ENCODE results near the gene PRM3.
"Not testable (repeated sequence)": the region's sequence is repeated elsewhere in the genome, so short reads cannot be mapped to it uniquely, and the experiment has no call there.

PRM3 gene

DNA sequence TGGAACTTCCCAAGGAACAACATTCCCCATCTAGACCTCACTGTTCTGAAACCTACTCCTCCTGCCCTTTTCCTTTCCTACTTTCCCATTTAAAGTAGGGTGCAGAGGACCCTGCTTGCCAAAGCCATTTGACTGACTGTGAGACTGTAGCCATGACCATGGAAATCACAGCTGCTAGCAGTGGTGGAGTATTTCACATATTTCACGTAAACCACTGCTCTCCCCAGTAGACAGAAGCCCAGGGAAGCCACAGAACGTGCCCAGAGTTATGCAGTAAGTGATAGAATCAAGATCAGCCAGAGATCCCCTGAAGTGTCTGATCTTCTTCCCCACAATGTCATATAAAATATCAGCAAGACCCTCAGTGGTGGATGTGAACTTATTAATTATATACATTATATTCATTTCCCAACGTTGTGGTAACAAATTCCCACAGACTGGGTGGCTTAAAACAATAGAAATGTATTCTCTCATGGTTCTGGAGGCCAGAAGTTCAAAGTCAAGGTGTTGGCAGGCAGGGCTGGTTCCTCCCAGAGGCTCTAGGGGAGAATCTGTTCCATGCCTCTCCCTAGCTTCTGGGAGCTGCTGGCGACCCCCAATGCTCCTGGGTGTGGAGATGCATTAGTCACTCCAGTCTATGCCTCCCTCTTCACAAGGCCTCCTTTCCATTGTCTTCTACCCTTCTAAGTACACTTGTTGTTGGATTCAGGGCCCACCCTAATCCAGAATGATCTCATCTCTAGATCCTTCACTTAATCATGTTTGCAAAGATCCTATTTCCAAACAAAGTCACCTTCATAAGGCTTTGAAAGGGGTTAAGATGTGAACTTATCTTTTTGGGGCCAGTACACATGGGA, 28.4 kb upstream of the PRM3 start:
- TF ChIP-seq, protein P1, sequence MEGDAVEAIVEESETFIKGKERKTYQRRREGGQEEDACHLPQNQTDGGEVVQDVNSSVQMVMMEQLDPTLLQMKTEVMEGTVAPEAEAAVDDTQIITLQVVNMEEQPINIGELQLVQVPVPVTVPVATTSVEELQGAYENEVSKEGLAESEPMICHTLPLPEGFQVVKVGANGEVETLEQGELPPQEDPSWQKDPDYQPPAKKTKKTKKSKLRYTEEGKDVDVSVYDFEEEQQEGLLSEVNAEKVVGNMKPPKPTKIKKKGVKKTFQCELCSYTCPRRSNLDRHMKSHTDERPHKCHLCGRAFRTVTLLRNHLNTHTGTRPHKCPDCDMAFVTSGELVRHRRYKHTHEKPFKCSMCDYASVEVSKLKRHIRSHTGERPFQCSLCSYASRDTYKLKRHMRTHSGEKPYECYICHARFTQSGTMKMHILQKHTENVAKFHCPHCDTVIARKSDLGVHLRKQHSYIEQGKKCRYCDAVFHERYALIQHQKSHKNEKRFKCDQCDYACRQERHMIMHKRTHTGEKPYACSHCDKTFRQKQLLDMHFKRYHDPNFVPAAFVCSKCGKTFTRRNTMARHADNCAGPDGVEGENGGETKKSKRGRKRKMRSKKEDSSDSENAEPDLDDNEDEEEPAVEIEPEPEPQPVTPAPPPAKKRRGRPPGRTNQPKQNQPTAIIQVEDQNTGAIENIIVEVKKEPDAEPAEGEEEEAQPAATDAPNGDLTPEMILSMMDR (IDR thresholded peaks at IDR 0.05), result no peak
- intact Hi-C loops (cut with DNase I; ENCODE audit: low total_unique reads), result no loop called here
- no peak for DNase-seq
- H3K4me3 ChIP-seq, result no peak overlapping the region
- no peaks in the 10 kb centered on the region for H3K36me3 ChIP-seq
- peaks cover 0 to 13% (median 10%) of the 10 kb centered on the region in 4 donors for H3K4me1 ChIP-seq
- H3K27ac ChIP-seq, result no peak overlapping the region
- no peaks in the 10 kb centered on the region for H3K9me3 ChIP-seq
- H3K27me3 ChIP-seq, result peaks cover 0 to 2% of the 10 kb centered on the region in 2 donors

DNA sequence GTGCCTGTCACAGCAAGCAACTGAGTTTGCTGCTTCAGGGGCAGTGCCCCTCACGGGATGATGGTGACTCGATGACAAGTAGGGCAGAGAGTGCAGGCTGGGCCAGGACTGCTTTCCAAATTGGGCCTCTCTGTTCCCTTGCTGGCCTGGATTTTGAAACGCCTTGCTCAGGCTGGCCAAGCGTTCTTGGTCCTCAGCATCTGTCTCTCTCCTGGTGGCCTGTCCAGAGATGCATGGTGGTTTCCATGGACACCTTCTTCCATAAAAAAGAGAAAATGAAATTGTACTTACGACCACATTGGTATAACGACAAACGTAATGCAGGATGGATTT, 27.1 kb upstream of the PRM3 start:
- TF ChIP-seq, protein P1 (IDR thresholded peaks at IDR 0.05), result no peak
- H3K9me3 ChIP-seq, result no peaks in the 10 kb centered on the region
- H3K4me3 ChIP-seq, result no peak overlapping the region

DNA sequence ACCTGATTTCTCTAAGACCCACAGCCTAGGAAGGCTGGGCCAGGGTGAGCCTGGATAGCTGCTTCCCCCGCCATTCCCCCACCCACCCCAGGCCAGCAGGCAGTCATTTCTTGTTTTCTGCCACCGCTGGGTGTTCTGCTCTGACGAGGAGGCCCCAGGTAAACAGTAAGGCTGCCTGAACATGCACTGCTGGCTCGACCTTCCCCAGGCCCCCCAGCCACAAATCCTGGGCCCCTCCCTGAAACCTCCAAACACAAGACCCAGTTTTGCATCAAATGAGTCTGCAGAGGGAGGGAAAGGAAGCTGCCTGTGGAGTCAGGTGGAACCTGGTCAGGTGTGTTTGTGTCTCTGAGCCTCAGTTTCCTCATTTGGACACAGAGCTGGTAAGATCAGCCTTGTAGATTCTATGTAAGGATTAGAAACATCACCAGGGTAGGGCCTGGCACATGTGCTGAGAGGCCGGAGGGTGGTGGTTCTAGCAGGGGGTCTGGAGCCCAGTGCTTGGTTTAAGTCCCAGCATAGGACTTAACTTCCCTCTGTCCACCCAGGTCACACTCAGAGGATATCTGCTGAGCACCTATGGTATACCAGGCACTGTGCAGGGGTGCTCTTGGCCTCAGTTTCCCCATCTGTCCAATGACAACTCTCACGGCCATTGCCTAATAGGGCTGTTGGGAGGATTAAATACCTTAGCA, 26.6 kb upstream of the PRM3 start:
- Histone ChIP-seq H3K4me3 (no peak overlapping the region), H3K36me3 (no peaks in the 10 kb centered on the region), H3K27me3 (no peaks in the 10 kb centered on the region), H3K9me3 (no peaks in the 10 kb centered on the region), H3K4me1 (peaks cover 0 to 17% (median 10%) of the 10 kb centered on the region in 4 donors), H3K27ac (no peak overlapping the region)
- TF ChIP-seq, protein P1 (IDR thresholded peaks at IDR 0.05), result no peak
- intact Hi-C loops (cut with DNase I; ENCODE audit: low total_unique reads), result no loop called here
- no peak for DNase-seq

More for the DNA sequence above, 27.1 kb upstream of the PRM3 start:
- no peaks in the 10 kb centered on the region for H3K36me3 ChIP-seq
- no peaks in the 10 kb centered on the region for H3K27me3 ChIP-seq
- DNase-seq, result no peak
- intact Hi-C loops (cut with DNase I; ENCODE audit: low total_unique reads), result no loop called here
- peaks cover 0 to 17% (median 10%) of the 10 kb centered on the region in 4 donors for H3K4me1 ChIP-seq
- no peak overlapping the region for H3K27ac ChIP-seq

DNA sequence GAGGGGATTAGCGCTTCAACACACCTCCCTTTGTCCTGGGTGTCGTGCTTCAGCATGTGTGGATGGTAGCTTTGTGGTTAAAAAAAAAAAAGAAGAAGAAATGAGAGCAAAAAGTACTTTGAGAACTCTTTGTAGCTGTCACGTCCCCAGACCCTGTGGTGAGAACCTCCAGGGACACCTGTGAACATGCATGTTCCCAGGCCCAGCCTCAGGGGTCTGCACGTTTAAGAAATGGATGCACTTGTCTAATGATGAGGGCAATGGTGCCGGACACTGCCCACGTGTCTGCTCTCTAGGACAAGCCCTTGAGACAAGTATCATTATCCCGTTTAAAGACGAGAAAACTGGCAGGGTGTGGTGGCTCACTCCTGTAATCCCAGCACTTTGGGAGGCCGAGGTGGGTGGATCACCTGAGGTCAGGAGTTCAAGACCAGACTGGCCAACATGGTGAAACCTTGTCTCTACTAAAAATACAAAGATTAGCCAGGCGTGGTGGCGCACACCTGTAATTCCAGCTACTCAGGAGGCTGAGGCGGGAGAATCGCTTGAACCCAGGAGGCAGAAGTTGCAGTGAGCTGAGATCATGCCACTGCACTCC, 25.6 kb upstream of the PRM3 start:
- H3K27me3 ChIP-seq; H3K27ac ChIP-seq; H3K4me3 ChIP-seq; DNase-seq; intact Hi-C loops (cut with DNase I; ENCODE audit: low total_unique reads); H3K9me3 ChIP-seq; H3K36me3 ChIP-seq: not testable (repeated sequence)
- peaks cover 0 to 17% (median 10%) of the 10 kb centered on the region in 4 donors for H3K4me1 ChIP-seq

DNA sequence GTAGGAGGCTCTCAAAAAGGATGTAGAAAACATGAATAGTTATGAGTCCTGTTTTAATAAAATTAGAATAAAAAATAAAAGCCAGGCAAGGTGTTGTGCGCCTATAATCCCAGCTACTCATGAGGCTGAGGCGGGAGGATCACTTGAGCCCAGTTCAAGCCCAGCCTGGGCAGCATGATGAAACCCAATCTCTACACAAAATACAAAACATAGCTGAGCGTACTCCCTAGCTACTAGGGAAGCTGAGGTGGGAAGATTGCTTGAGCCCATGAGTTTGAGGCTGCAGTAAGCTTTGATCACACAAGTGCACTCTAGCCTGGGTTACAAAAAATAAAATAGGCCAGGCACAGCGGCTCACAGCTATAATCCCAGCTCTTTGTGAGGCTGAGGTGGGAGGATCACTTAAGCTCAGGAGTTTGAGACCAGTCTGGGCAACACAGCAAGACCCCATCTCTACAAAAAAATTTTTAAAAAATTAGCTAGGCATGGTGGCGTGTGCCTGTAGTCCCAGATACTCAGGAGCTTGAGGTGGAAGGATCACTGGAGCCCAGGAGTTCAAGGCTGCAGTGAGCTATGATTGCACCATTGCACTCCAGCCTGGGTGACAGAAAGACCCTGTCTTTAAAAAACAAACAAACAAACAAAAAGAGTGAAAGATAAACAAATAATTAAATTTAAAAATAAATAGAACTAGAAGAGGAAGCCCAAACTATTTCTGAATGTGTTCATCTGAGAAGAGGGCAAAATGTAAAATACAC, 24.9 kb upstream of the PRM3 start:
- Histone ChIP-seq H3K36me3 (no peaks in the 10 kb centered on the region), H3K27ac (no peak overlapping the region), H3K27me3 (no peaks in the 10 kb centered on the region), H3K4me1 (peaks cover 0 to 17% (median 10%) of the 10 kb centered on the region in 4 donors), H3K4me3 (no peak overlapping the region), H3K9me3 (no peaks in the 10 kb centered on the region)
- TF ChIP-seq, protein P1 (IDR thresholded peaks at IDR 0.05), result no peak
- DNase-seq, result no peak
- intact Hi-C loops (cut with DNase I; ENCODE audit: low total_unique reads), result no loop called here
